Prostate gland (tissue), 2 donors: ENCODE data around the gene TPPP.
"Not testable (repeated sequence)": the region's sequence is repeated elsewhere in the genome, so short reads cannot be mapped to it uniquely, and the experiment has no call there.

Source experiments
- CTCF ChIP-seq, 4 experiments: fragments of 200-600 bp in 2 of 4; fragments of 450-650 bp in 2 of 4; sonication (generic) in 2 of 4; IDR thresholded peaks; 1 replicate in 3 of 4; 2 replicates in 1 of 4; pipeline ENCODE4 v1.5.1; 2016 to 2019; ENCODE audit warnings: antibody characterized with exemption in 4 of 4, mild to moderate bottlenecking in 2 of 4, moderate library complexity in 2 of 4
- POLR2A ChIP-seq: fragments of 450-650 bp; IDR thresholded peaks from one replicate; pipeline ENCODE4 v1.6.1; 2016; ENCODE audit warnings: antibody characterized with exemption, mild to moderate bottlenecking
- POLR2AphosphoS5 ChIP-seq: sonication (generic); formaldehyde crosslinking; IDR thresholded peaks from one replicate; pipeline ENCODE4 v1.6.1; 2017; ENCODE audit warnings: antibody characterized with exemption

- not testable (repeated sequence) for TF ChIP-seq POLR2AphosphoS5; CTCF (IDR thresholded peaks at IDR 0.05); POLR2A
Measured at GRCh38 chr5:706127-706526, 13.0 kb upstream of the TPPP start.
